Adrenal gland (tissue), 12 donors: ENCODE data around the gene LRRC10B. TPM values are rescaled to one million over a fixed set of nuclear protein-coding genes. Genes with fewer than 3 reads are reported as not detected.
A peak's percentile ranks its signal among the peaks of the same experiment; 100 is the strongest.

ENCODE experiments used
- DNase-seq, 7 donors: peaks; one replicate each; pipeline ENCODE4 v3.0.0-alpha.2; 2019 to 2020
- H3K27ac ChIP-seq, 5 donors: fragments of 200-600 bp; sonication (generic) in 4 of 5; 1 replicate in 3 of 5; 2 replicates in 2 of 5; pipeline versions ENCODE4 v1.5.1 to v1.8.0; 2016 to 2020; ENCODE audit warnings: mild to moderate bottlenecking in 1 of 5
- H3K27me3 ChIP-seq: fragments of 200-600 bp; 2 replicates; pipeline ENCODE4 v1.8.0; 2021
- H3K36me3 ChIP-seq, 2 donors: fragments of 200-600 bp; replicated peaks in 1 of 2; 1 replicate in 1 of 2; 2 replicates in 1 of 2; pipeline versions ENCODE4 v1.5.1 to v1.8.0; 2018 to 2022
- H3K4me1 ChIP-seq, 2 donors: fragments of 200-600 bp; replicated peaks in 1 of 2; 1 replicate in 1 of 2; 2 replicates in 1 of 2; pipeline versions ENCODE4 v1.5.1 to v1.8.0; 2018 to 2021
- H3K4me3 ChIP-seq, 4 donors: fragments of 200-600 bp; sonication (generic) in 3 of 4; one replicate each; pipeline ENCODE4 v1.5.1; 2016 to 2018
- H3K9me3 ChIP-seq, 3 donors: fragments of 200-600 bp; sonication (generic) in 1 of 3; replicated peaks in 1 of 3; 1 replicate in 2 of 3; 2 replicates in 1 of 3; pipeline versions ENCODE4 v1.5.1 to v1.8.0; 2016 to 2021
- CTCF ChIP-seq, 6 experiments: fragments of 450-650 bp in 4 of 6; fragments of 200-600 bp in 2 of 6; sonication (generic) in 1 of 6; IDR thresholded peaks; 1 replicate in 5 of 6; 2 replicates in 1 of 6; pipeline versions ENCODE4 v1.5.1 to v1.8.0; 2016 to 2021; ENCODE audit warnings: antibody characterized with exemption in 6 of 6, mild to moderate bottlenecking in 2 of 6, moderate library complexity in 1 of 6
- POLR2A ChIP-seq, 2 donors: fragments of 450-650 bp; IDR thresholded peaks; one replicate each; pipeline ENCODE4 v1.6.1; 2017; ENCODE audit warnings: antibody characterized with exemption in 2 of 2, mild to moderate bottlenecking in 2 of 2, moderate library complexity in 1 of 2
- WGBS, 4 donors: extraction: QIAGEN DNeasy Blood & Tissue Kit in 2 of 4; methylation state at CpG; one replicate each; pipeline versions ENCODE4 v1.1.5 to v1.1.7; 2013 to 2017; 5-methylcytosine and 5-hydroxymethylcytosine counted together
- intact Hi-C, 2 donors: fragments of 100-400 bp; cut with DNase I; formaldehyde crosslinking; loops; one replicate each; pipeline versions ENCODE4 v1.14.1 to v1.15.0; 2022 to 2023
- polyA plus RNA-seq, 3 donors: library from polyadenylated mRNA; stranded (reverse); fragments of 200-250 nt in 2 of 3; fragments of 350-450 nt in 1 of 3; fragmentation: Illumina TruSeq in 1 of 3; extraction: RNeasy Lipid Tissue Mini Kit (QIAGEN cat#74804) in 1 of 3; gene quantifications; one replicate each; pipeline ENCODE4 v1.2.3, GENCODE V29; 2013 to 2014
- total RNA-seq, 9 donors: library from RNA; depleted of rRNA in 4 of 9; stranded (reverse); fragments of >200 nt in 4 of 9; fragments of 120-200 nt in 1 of 9; fragmentation: NEBNext Ultra II Directional in 1 of 9; extraction: Animal tissue kit (Norgen Biotek cat#: 25700) in 1 of 9; gene quantifications; one replicate each; pipeline versions ENCODE4 v1.1.0 to v1.2.4, GENCODE V29; 2013 to 2023
- donor health status: healthy with polysubstance abuse.
- donor health status: Bipolar disorder and iron deficiency.
- donor health status: DM: yes; HTN: yes; CAD: no.
- donor health status: DM: no; HTN: no; CAD: no.
- donor health status: DM: no; HTN: no; CAD: no.
- donor health status: DM: yes; HTN: yes; CAD: no.

Gene LRRC10B
- total and polyA plus RNA-seq, 12 donors, result 0.06 to 2.6 (median 1.1) TPM; not detected in 3

GRCh38 chr11:61510166-61510919 lies 1.8 kb downstream of the LRRC10B start:
- TF ChIP-seq POLR2A (IDR thresholded peaks at IDR 0.05), result no peak
- no peak for TF ChIP-seq CTCF (IDR thresholded peaks at IDR 0.05)
- H3K9me3 ChIP-seq, result no peaks in the 10 kb centered on the region
- H3K36me3 ChIP-seq, result no peaks in the 10 kb centered on the region
- 60 to 85% (median 80%) methylated on average over 6 to 16 of the region's 16 CpGs for WGBS, 4 donors
- peak overlapping the region in 1 of 5 donors; percentile 69 for H3K27ac ChIP-seq
- DNase-seq, result no peak
- peaks cover 8 to 16% of the 10 kb centered on the region in 2 donors for H3K4me1 ChIP-seq
- H3K4me3 ChIP-seq, result no peak overlapping the region
- peaks cover 24% of the 10 kb centered on the region for H3K27me3 ChIP-seq
- intact Hi-C loops, result loop anchor here in 1 of 2 donors (5.0 kb wide), 1 partner anchor 33 kb away; no protein-coding TSS in a partner anchor

GRCh38 chr11:61510974-61511373 lies 2.4 kb downstream of the LRRC10B start:
- intact Hi-C loops, result loop anchor here in 1 of 2 donors (5.0 kb wide), 1 partner anchor 34 kb away; no protein-coding TSS in a partner anchor
- Histone ChIP-seq H3K36me3 (no peaks in the 10 kb centered on the region), H3K27me3 (peaks cover 24% of the 10 kb centered on the region), H3K4me3 (no peak overlapping the region), H3K4me1 (peaks cover 8 to 16% of the 10 kb centered on the region in 2 donors), H3K27ac (no peak overlapping the region), H3K9me3 (no peaks in the 10 kb centered on the region)
- 75 to 77% (median 76%) methylated on average over 14 of the region's 14 CpGs for WGBS, 4 donors
- DNase-seq, result no peak
- TF ChIP-seq CTCF (IDR thresholded peaks at IDR 0.05), result no peak
- TF ChIP-seq POLR2A (IDR thresholded peaks at IDR 0.05), result no peak

- Histone ChIP-seq H3K36me3 (no peaks in the 10 kb centered on the region), H3K27me3 (peaks cover 24% of the 10 kb centered on the region), H3K27ac (no peak overlapping the region), H3K4me1 (peaks cover 8 to 17% of the 10 kb centered on the region in 2 donors), H3K9me3 (no peaks in the 10 kb centered on the region), H3K4me3 (no peak overlapping the region)
- DNase-seq, result no peak
- 51 to 64% (median 60%) methylated on average over 3 of the region's 3 CpGs for WGBS, 4 donors
- intact Hi-C loops, result loop anchor here in 1 of 2 donors (5.0 kb wide), 1 partner anchor 34 kb away; no protein-coding TSS in a partner anchor
- TF ChIP-seq CTCF (IDR thresholded peaks at IDR 0.05) (no peak), POLR2A (IDR thresholded peaks at IDR 0.05) (no peak)
Observed at GRCh38 chr11:61511383-61511782, 2.8 kb downstream of the LRRC10B start.

- Histone ChIP-seq H3K36me3 (no peaks in the 10 kb centered on the region), H3K27me3 (peaks cover 18% of the 10 kb centered on the region), H3K4me3 (no peak overlapping the region), H3K4me1 (peaks cover 8 to 22% of the 10 kb centered on the region in 2 donors), H3K9me3 (no peaks in the 10 kb centered on the region), H3K27ac (no peak overlapping the region)
- DNase-seq, result no peak
- intact Hi-C loops, result loop anchor here in 1 of 2 donors (5.0 kb wide), 1 partner anchor 35 kb away; no protein-coding TSS in a partner anchor
- TF ChIP-seq CTCF (IDR thresholded peaks at IDR 0.05) (no peak), POLR2A (IDR thresholded peaks at IDR 0.05) (no peak)
- 75 to 89% (median 82%) methylated on average over 4 of the region's 4 CpGs for WGBS, 4 donors
Observed at GRCh38 chr11:61512435-61512834, 3.9 kb downstream of the LRRC10B start.
